ENCODE data around the gene GPX2. TPM values are rescaled to one million over a fixed set of nuclear protein-coding genes. Genes with fewer than 3 reads are reported as not detected.

Gene GPX2
- total RNA-seq, 1 experiment from 2014 or later, result not detected

DNA sequence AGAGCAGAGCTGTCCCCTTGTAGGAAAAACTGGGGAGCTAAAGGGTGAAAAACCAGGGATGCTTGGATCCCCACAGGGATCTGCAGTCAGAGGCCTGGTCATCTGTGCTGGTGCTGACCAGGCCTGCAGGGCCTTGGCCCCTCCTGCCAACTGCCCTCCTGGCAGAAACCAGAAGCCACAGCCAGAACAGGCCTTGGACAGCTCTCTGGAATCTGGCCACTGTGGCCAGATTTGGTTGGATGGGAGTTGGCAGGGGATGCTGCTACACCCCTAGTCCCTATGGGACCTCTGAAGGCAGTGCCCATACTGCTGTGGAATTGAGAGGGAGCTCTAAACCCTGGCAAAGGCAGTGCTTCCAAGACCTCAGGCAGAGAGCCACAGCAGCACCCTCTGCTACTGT is 9.2 kb upstream of the GPX2 start:
- H3K4me1 ChIP-seq (ENCODE audit: insufficient read depth, low read length, poor library complexity, severe bottlenecking), result peaks cover under 1% of the 10 kb centered on the region
- CTCF ChIA-PET, result no interaction called here
- TF ChIP-seq EZH2 (IDR thresholded peaks at IDR 0.05; ENCODE audit: borderline replicate concordance, low read depth, low read length, poor library complexity, severe bottlenecking) (no peak), CTCF (conservative IDR thresholded peaks at IDR 0.05; ENCODE audit: low read depth, low read length) (no peak)
- intact Hi-C loops (cut with micrococcal nuclease; ENCODE audit: unreplicated experiment), result no loop called here
- peaks cover 3% of the 10 kb centered on the region for H3K36me3 ChIP-seq (ENCODE audit: insufficient read depth, low read length, poor library complexity, severe bottlenecking)
- no peaks in the 10 kb centered on the region for H3K9me3 ChIP-seq (ENCODE audit: low read depth, low read length, poor library complexity, severe bottlenecking)
- POLR2A ChIA-PET (ENCODE audit: low non-redundant PET), result no interaction called here
- no peaks in the 10 kb centered on the region for H3K27me3 ChIP-seq (replicated peaks; ENCODE audit: insufficient read depth, low read depth, low read length, poor library complexity)
- no peak overlapping the region for H3K27ac ChIP-seq (ENCODE audit: low read depth, low read length, poor library complexity, severe bottlenecking)
- BruUV-seq (replicated peaks), result no TSS peak
- no peak overlapping the region for H3K4me3 ChIP-seq (ENCODE audit: low read depth, low read length, poor library complexity, severe bottlenecking)
- no peak for DNase-seq (ENCODE audit: low spot score)

GRCh38 chr14:64951291-64951690 is 8.7 kb upstream of the GPX2 start:
- no TSS peak for BruUV-seq (replicated peaks)
- CTCF ChIA-PET, result no interaction called here

GRCh38 chr14:64950889-64951288 is 8.3 kb upstream of the GPX2 start:
- Histone ChIP-seq H3K4me1 (ENCODE audit: insufficient read depth, low read length, poor library complexity, severe bottlenecking) (peaks cover 8% of the 10 kb centered on the region), H3K4me3 (ENCODE audit: low read depth, low read length, poor library complexity, severe bottlenecking) (no peak overlapping the region), H3K27me3 (replicated peaks; ENCODE audit: insufficient read depth, low read depth, low read length, poor library complexity) (no peaks in the 10 kb centered on the region), H3K36me3 (ENCODE audit: insufficient read depth, low read length, poor library complexity, severe bottlenecking) (peaks cover 3% of the 10 kb centered on the region), H3K27ac (ENCODE audit: low read depth, low read length, poor library complexity, severe bottlenecking) (no peak overlapping the region), H3K9me3 (ENCODE audit: low read depth, low read length, poor library complexity, severe bottlenecking) (no peaks in the 10 kb centered on the region)
- BruUV-seq (replicated peaks), result no TSS peak
- ChIA-PET POLR2A (ENCODE audit: low non-redundant PET) (no interaction called here), CTCF (no interaction called here)
- intact Hi-C loops (cut with micrococcal nuclease; ENCODE audit: unreplicated experiment), result no loop called here
- no peak for DNase-seq (ENCODE audit: low spot score)
- TF ChIP-seq EZH2 (IDR thresholded peaks at IDR 0.05; ENCODE audit: borderline replicate concordance, low read depth, low read length, poor library complexity, severe bottlenecking) (no peak), CTCF (conservative IDR thresholded peaks at IDR 0.05; ENCODE audit: low read depth, low read length) (no peak)

More at GRCh38 chr14:64951291-64951690, 8.7 kb upstream of the GPX2 start:
- no peak for DNase-seq (ENCODE audit: low spot score)
- intact Hi-C loops (cut with micrococcal nuclease; ENCODE audit: unreplicated experiment), result no loop called here
- H3K9me3 ChIP-seq (ENCODE audit: low read depth, low read length, poor library complexity, severe bottlenecking), result no peaks in the 10 kb centered on the region
- H3K4me1 ChIP-seq (ENCODE audit: insufficient read depth, low read length, poor library complexity, severe bottlenecking), result peaks cover 5% of the 10 kb centered on the region
- peaks cover 3% of the 10 kb centered on the region for H3K36me3 ChIP-seq (ENCODE audit: insufficient read depth, low read length, poor library complexity, severe bottlenecking)
- H3K27ac ChIP-seq (ENCODE audit: low read depth, low read length, poor library complexity, severe bottlenecking), result no peak overlapping the region
- no peak for TF ChIP-seq CTCF (conservative IDR thresholded peaks at IDR 0.05; ENCODE audit: low read depth, low read length)
- no peak for TF ChIP-seq EZH2 (IDR thresholded peaks at IDR 0.05; ENCODE audit: borderline replicate concordance, low read depth, low read length, poor library complexity, severe bottlenecking)
- H3K27me3 ChIP-seq (replicated peaks; ENCODE audit: insufficient read depth, low read depth, low read length, poor library complexity), result no peaks in the 10 kb centered on the region
- POLR2A ChIA-PET (ENCODE audit: low non-redundant PET), result no interaction called here
- H3K4me3 ChIP-seq (ENCODE audit: low read depth, low read length, poor library complexity, severe bottlenecking), result no peak overlapping the region
